ENCODE results near the gene CRACDL. TPM values are rescaled to one million over a fixed set of nuclear protein-coding genes. Genes with fewer than 3 reads are reported as not detected.
"Not testable (repeated sequence)": the region's sequence is repeated elsewhere in the genome, so short reads cannot be mapped to it uniquely, and the experiment has no call there.

The CRACDL gene
- total RNA-seq, 1 donor from 2014 or later, result 0.12 TPM

- no peak for DNase-seq
- no peak overlapping the region for H3K4me3 Mint-ChIP-seq
- H3K9me3 Mint-ChIP-seq, result peaks cover 6% of the 10 kb centered on the region
These were observed 55.5 kb downstream of the CRACDL start for GRCh38 chr2:98880266-98881152.

GRCh38 chr2:98877658-98878057, 58.4 kb downstream of the CRACDL start:
- intact Hi-C loops (cut with micrococcal nuclease); H3K27me3 Mint-ChIP-seq; H3K4me1 Mint-ChIP-seq; H3K4me3 Mint-ChIP-seq; H3K36me3 Mint-ChIP-seq (ENCODE audit: low read depth); H3K9me3 Mint-ChIP-seq; DNase-seq; H3K27ac Mint-ChIP-seq: not testable (repeated sequence)

More at GRCh38 chr2:98880266-98881152, 55.5 kb downstream of the CRACDL start:
- intact Hi-C loops (cut with micrococcal nuclease), result no loop called here
- no peaks in the 10 kb centered on the region for H3K36me3 Mint-ChIP-seq (ENCODE audit: low read depth)
- H3K27me3 Mint-ChIP-seq, result peaks cover 4% of the 10 kb centered on the region
- no peak overlapping the region for H3K27ac Mint-ChIP-seq
- no peaks in the 10 kb centered on the region for H3K4me1 Mint-ChIP-seq

GRCh38 chr2:98876741-98877140, 59.3 kb downstream of the CRACDL start:
- H3K4me3 Mint-ChIP-seq, result no peak overlapping the region
- intact Hi-C loops (cut with micrococcal nuclease), result no loop called here
- no peaks in the 10 kb centered on the region for H3K36me3 Mint-ChIP-seq (ENCODE audit: low read depth)
- H3K4me1 Mint-ChIP-seq, result no peaks in the 10 kb centered on the region
- no peak for DNase-seq
- no peaks in the 10 kb centered on the region for H3K9me3 Mint-ChIP-seq
- peaks cover 2% of the 10 kb centered on the region for H3K27me3 Mint-ChIP-seq
- H3K27ac Mint-ChIP-seq, result no peak overlapping the region

DNA sequence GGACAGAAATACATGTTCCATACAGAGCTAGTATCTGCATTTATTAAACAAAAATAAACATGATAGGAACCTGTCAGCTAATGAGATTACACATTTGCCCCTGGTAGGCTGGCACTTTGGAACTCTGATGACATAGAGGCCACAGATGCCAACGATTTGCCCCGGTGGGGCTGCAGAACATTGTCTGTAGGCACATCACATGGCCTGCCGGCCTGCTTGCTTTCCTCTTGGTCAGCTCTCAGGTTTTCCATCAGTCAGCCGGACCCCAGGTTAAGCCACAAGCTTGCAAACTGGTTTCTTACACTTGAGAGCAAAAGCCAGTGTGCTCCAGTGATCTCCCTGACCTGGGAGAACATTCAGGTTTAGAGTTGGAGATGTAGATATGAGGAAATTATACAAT, 60.3 kb downstream of the CRACDL start:
- Mint-ChIP-seq H3K27me3 (peaks cover 4% of the 10 kb centered on the region), H3K36me3 (ENCODE audit: low read depth) (no peaks in the 10 kb centered on the region), H3K4me3 (no peak overlapping the region), H3K4me1 (no peaks in the 10 kb centered on the region), H3K9me3 (no peaks in the 10 kb centered on the region), H3K27ac (no peak overlapping the region)
- DNase-seq, result peak; percentile 47
- intact Hi-C loops (cut with micrococcal nuclease), result no loop called here

GRCh38 chr2:98875081-98875728, 60.8 kb downstream of the CRACDL start:
- H3K27me3 Mint-ChIP-seq, result peaks cover 4% of the 10 kb centered on the region
- intact Hi-C loops (cut with micrococcal nuclease), result no loop called here
- no peaks in the 10 kb centered on the region for H3K36me3 Mint-ChIP-seq (ENCODE audit: low read depth)
- no peaks in the 10 kb centered on the region for H3K4me1 Mint-ChIP-seq
- no peak overlapping the region for H3K27ac Mint-ChIP-seq
- H3K4me3 Mint-ChIP-seq, result no peak overlapping the region
- DNase-seq, result peak; percentile 50
- no peaks in the 10 kb centered on the region for H3K9me3 Mint-ChIP-seq

DNA sequence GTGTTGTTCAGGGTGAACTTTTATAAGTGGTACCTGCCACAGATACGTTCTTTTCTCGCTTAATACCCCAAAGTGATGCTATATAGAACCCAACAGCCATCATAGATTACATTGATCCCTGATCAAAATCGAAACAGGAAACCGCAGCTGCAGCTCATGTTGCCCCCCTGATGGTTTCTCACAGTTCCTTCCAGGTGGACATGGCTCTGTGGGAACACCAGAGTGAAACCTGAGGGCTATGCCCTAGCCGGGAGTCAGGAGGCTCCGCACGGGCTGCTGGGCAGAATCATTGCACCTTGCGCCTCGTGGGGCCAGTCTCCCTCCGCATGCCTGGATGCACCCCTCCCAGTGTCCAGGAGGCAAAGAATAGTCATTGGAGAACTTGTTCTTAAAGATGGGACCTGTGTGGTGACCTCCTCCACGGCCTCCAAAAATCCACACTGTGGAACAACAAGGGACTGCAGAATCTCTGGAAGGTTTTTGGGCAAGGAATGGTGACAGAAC, 61.8 kb downstream of the CRACDL start:
- DNase-seq, result peak; percentile 49
- Mint-ChIP-seq H3K27me3 (peaks cover 4% of the 10 kb centered on the region), H3K9me3 (no peaks in the 10 kb centered on the region), H3K4me1 (no peaks in the 10 kb centered on the region), H3K36me3 (ENCODE audit: low read depth) (no peaks in the 10 kb centered on the region), H3K4me3 (no peak overlapping the region), H3K27ac (no peak overlapping the region)
- intact Hi-C loops (cut with micrococcal nuclease), result no loop called here

DNA sequence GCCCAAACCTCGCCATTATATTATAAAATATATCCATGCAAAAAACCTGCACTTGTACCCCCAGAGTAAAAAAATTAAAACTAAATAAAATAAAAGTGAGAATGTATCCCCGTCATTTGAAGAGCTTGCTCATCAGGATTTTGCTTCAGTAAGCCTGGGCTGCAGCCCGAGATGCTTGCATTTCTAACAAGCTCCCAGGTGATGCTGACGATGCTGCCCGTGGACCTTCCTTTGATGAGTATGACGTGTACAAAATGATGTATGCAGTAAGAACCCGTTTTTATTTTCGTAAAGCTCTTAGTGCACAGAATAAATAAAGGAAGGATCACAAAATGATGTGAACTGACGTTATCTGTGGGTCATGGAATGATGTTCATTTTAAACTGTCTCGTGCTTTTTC, 63.5 kb downstream of the CRACDL start:
- intact Hi-C loops (cut with micrococcal nuclease), result no loop called here
- Mint-ChIP-seq H3K27ac (no peak overlapping the region), H3K9me3 (no peaks in the 10 kb centered on the region), H3K27me3 (peaks cover 4% of the 10 kb centered on the region), H3K4me1 (no peaks in the 10 kb centered on the region), H3K36me3 (ENCODE audit: low read depth) (no peaks in the 10 kb centered on the region), H3K4me3 (no peak overlapping the region)
- DNase-seq, result no peak

- Mint-ChIP-seq H3K4me1 (no peaks in the 10 kb centered on the region), H3K27ac (no peak overlapping the region), H3K36me3 (ENCODE audit: low read depth) (no peaks in the 10 kb centered on the region), H3K4me3 (no peak overlapping the region), H3K9me3 (no peaks in the 10 kb centered on the region), H3K27me3 (peaks cover 4% of the 10 kb centered on the region)
- DNase-seq, result peak; percentile 44
- intact Hi-C loops (cut with micrococcal nuclease), result no loop called here
These were observed 64.5 kb downstream of the CRACDL start for GRCh38 chr2:98871506-98871905.

- H3K27me3 Mint-ChIP-seq, result peaks cover 4% of the 10 kb centered on the region
- intact Hi-C loops (cut with micrococcal nuclease), result no loop called here
- DNase-seq, result peak; percentile 43
- no peak overlapping the region for H3K27ac Mint-ChIP-seq
- no peak overlapping the region for H3K4me3 Mint-ChIP-seq
- no peaks in the 10 kb centered on the region for H3K4me1 Mint-ChIP-seq
- H3K36me3 Mint-ChIP-seq (ENCODE audit: low read depth), result no peaks in the 10 kb centered on the region
- no peaks in the 10 kb centered on the region for H3K9me3 Mint-ChIP-seq
These were observed 65.4 kb downstream of the CRACDL start for GRCh38 chr2:98870516-98871158.

DNA sequence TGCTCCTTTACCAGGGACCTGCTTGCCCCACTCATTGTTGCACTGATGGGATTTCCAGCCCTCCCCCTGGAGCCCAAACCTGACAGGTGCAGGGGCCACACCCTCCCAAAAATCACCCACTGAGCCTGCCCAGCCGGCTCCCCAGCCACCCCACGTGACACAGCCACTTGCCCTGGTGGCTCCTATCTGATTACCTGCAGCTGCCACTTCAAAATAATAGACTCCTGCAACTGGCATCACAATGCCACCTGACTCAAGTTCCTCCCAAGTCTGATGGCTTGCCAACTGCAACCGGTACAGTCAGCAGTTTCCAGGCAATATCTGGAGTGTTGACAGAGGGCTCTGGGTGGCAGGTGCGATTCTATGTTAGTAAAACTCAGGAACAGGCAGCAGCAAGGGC, 66.2 kb downstream of the CRACDL start:
- no peak for DNase-seq
- Mint-ChIP-seq H3K27ac (no peak overlapping the region), H3K27me3 (peaks cover 7% of the 10 kb centered on the region), H3K36me3 (ENCODE audit: low read depth) (no peaks in the 10 kb centered on the region), H3K9me3 (no peaks in the 10 kb centered on the region), H3K4me3 (no peak overlapping the region), H3K4me1 (no peaks in the 10 kb centered on the region)
- intact Hi-C loops (cut with micrococcal nuclease), result no loop called here

DNA sequence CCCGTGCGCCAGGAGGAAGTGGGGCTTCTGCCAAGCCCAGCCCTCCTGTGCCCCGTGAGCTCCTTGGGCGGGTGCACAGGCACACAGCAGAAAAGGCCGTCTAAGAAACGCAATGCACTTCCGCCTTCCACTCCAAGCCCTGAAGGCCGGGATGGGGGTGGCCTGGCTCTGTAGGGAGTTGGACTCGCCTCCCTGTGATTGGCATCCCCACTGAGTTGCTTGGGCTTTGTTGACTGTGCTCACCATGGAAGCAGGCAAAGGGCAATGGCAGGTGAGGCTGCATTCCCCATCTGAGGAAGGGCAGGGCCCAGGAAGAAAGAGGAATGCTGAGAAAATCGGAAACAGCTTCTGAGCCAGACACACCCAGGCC, 66.8 kb downstream of the CRACDL start:
- no peak overlapping the region for H3K27ac Mint-ChIP-seq
- intact Hi-C loops (cut with micrococcal nuclease), result no loop called here
- no peaks in the 10 kb centered on the region for H3K36me3 Mint-ChIP-seq (ENCODE audit: low read depth)
- H3K4me1 Mint-ChIP-seq, result no peaks in the 10 kb centered on the region
- no peaks in the 10 kb centered on the region for H3K9me3 Mint-ChIP-seq
- peaks cover 7% of the 10 kb centered on the region for H3K27me3 Mint-ChIP-seq
- peak; percentile 49 for DNase-seq
- no peak overlapping the region for H3K4me3 Mint-ChIP-seq

DNA sequence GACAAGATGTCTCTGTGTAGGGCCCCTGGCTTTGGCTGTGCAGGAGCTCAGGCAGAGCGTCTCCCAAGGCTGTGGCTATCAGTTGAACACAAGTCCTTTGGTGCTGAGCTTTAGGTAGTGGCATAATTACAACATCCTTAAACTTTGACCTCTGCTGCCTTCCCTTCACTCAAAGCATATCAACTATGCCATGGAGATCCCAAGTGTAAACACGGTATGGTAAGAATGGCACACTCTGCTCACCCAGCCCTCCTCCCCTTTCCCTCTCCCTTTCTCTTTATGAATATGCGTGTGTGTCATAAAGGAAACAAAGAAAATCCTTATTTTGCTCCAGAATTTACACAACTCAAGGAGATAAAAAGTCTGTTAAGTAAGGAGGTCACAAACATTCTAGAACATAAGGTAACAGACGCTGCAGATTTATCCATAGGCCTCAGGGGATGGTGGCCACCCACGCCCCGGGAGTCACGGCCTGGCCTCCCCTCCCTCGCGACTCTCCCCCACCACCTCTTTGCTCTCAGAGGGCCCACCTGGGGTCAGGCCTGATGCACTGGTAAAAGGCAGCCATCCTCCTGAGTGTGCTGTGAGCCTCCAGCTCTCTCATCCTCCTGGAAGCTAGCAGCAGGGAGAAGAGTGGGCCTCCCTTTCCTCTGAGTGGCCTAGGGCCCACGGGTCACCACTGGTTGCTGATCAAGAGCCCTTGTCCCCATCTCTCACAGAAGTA, 67.3 kb downstream of the CRACDL start:
- H3K4me1 Mint-ChIP-seq, result no peaks in the 10 kb centered on the region
- intact Hi-C loops (cut with micrococcal nuclease), result no loop called here
- peak; percentile 34 for DNase-seq
- no peaks in the 10 kb centered on the region for H3K9me3 Mint-ChIP-seq
- no peak overlapping the region for H3K27ac Mint-ChIP-seq
- no peaks in the 10 kb centered on the region for H3K36me3 Mint-ChIP-seq (ENCODE audit: low read depth)
- H3K27me3 Mint-ChIP-seq, result peaks cover 7% of the 10 kb centered on the region
- H3K4me3 Mint-ChIP-seq, result no peak overlapping the region

DNA sequence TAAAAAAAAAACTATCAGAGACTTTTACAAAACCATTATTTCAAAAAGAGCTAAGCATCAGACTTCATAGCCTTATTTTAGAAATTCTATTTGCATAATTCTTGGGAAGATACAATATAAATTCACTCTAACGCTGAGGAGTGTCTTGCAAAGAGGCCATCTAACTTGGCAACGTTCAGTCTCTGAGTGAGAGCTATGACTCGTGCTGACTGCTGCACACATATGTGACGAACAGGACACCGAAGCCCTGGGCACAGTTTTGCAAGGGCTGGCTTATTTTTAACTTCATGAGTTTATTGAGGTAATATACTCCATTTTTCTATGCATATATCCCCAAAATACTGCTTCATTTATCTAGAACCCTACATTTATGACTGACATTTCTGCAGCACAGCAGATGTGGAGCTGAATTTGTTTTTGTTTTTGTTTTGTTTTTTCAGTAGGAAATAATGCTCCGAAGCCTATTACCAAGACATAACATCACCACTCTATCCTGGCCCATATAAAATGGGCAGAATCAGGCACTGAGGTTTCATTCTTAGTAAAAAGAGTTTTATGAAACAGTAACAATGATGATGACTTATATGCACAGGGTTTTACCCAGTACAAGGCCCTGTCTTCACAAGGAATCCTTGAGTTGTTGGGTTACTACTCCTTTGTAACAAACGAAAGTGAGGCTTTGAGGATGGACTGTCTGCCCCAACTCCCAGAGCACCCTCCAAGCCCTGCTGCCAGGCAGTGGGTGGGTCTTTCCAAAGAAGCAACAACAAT, 68.3 kb downstream of the CRACDL start:
- H3K4me3 Mint-ChIP-seq, result no peak overlapping the region
- no peaks in the 10 kb centered on the region for H3K36me3 Mint-ChIP-seq (ENCODE audit: low read depth)
- no peak overlapping the region for H3K27ac Mint-ChIP-seq
- no peaks in the 10 kb centered on the region for H3K9me3 Mint-ChIP-seq
- peak; percentile 41 for DNase-seq
- peaks cover 9% of the 10 kb centered on the region for H3K27me3 Mint-ChIP-seq
- intact Hi-C loops (cut with micrococcal nuclease), result no loop called here
- no peaks in the 10 kb centered on the region for H3K4me1 Mint-ChIP-seq
